H9 (cell line): ENCODE data around the gene CXCL12. TPM values are rescaled to one million over a fixed set of nuclear protein-coding genes. Genes with fewer than 3 reads are reported as not detected.

Source experiments
- DNase-seq: peaks from one replicate; pipeline ENCODE4 v3.0.0-alpha.2; 2017
- H2AFZ ChIP-seq: one replicate; pipeline ENCODE4 v1.6.1; 2013; ENCODE audit warnings: mild to moderate bottlenecking, low read length, control low read depth, moderate library complexity
- H2AK5ac ChIP-seq: 2 replicates; pipeline ENCODE4 v1.6.1; 2013; ENCODE audit warnings: low read length, control low read depth, mixed read lengths; ENCODE audit not compliant: insufficient read length
- H2BK120ac ChIP-seq: one replicate; pipeline ENCODE4 v1.6.1; 2013; ENCODE audit warnings: low read depth, mild to moderate bottlenecking, low read length, control low read depth, inconsistent platforms; ENCODE audit not compliant: poor library complexity, severe bottlenecking
- H2BK12ac ChIP-seq: 2 replicates; pipeline ENCODE4 v1.6.1; 2013; ENCODE audit warnings: low read length, control low read depth, mixed read lengths, low read depth; ENCODE audit not compliant: insufficient read length
- H2BK15ac ChIP-seq: 2 replicates; pipeline ENCODE4 v1.6.1; 2013; ENCODE audit warnings: low read depth, low read length, control low read depth
- H2BK20ac ChIP-seq: one replicate; pipeline ENCODE4 v1.6.1; 2013; ENCODE audit warnings: low read depth, mild to moderate bottlenecking, low read length, control low read depth, inconsistent platforms; ENCODE audit not compliant: poor library complexity, severe bottlenecking
- H2BK5ac ChIP-seq: 2 replicates; pipeline ENCODE4 v1.6.1; 2013; ENCODE audit warnings: low read length, control low read depth, mixed read lengths; ENCODE audit not compliant: insufficient read length
- H3K14ac ChIP-seq: 2 replicates; pipeline ENCODE4 v1.6.1; 2013; ENCODE audit warnings: low read length, control low read depth; ENCODE audit not compliant: insufficient read depth
- H3K18ac ChIP-seq: 2 replicates; pipeline ENCODE4 v1.6.1; 2013; ENCODE audit warnings: low read depth, mild to moderate bottlenecking, mixed read lengths, low read length, control low read depth; ENCODE audit not compliant: insufficient read length
- H3K23ac ChIP-seq: 2 replicates; pipeline ENCODE4 v1.6.1; 2013; ENCODE audit warnings: low read length, control low read depth, mixed read lengths, low read depth; ENCODE audit not compliant: insufficient read length
- H3K23me2 ChIP-seq: 2 replicates; pipeline ENCODE4 v1.6.1; 2013; ENCODE audit warnings: low read depth, mild to moderate bottlenecking, mixed read lengths, low read length, control low read depth; ENCODE audit not compliant: insufficient read length, poor library complexity, severe bottlenecking
- H3K27ac ChIP-seq: 2 replicates; pipeline ENCODE4 v1.5.1; 2013; ENCODE audit warnings: low read length, control low read depth, mixed read lengths, low read depth; ENCODE audit not compliant: insufficient read length
- H3K27me3 ChIP-seq: 2 replicates; pipeline ENCODE4 v1.6.1; 2013; ENCODE audit warnings: low read length, control low read depth, inconsistent platforms; ENCODE audit not compliant: insufficient read depth
- H3K4ac ChIP-seq: 2 replicates; pipeline ENCODE4 v1.6.1; 2013; ENCODE audit warnings: low read depth, mild to moderate bottlenecking, control low read depth, inconsistent platforms, low read length, moderate library complexity
- H3K4me1 ChIP-seq: 2 replicates; pipeline ENCODE4 v1.6.1; 2013; ENCODE audit warnings: low read length, control low read depth, inconsistent platforms; ENCODE audit not compliant: insufficient read depth
- H3K4me2 ChIP-seq: 2 replicates; pipeline ENCODE4 v1.6.1; 2013; ENCODE audit warnings: low read length, control low read depth, mixed read lengths; ENCODE audit not compliant: insufficient read length, insufficient read depth
- H3K56ac ChIP-seq: 2 replicates; pipeline ENCODE4 v1.6.1; 2013; ENCODE audit warnings: low read depth, mild to moderate bottlenecking, mixed read lengths, low read length, control low read depth; ENCODE audit not compliant: insufficient read length
- H3K79me1 ChIP-seq: 2 replicates; pipeline ENCODE4 v1.6.1; 2013; ENCODE audit warnings: low read depth, mild to moderate bottlenecking, moderate library complexity, low read length, control low read depth, inconsistent platforms; ENCODE audit not compliant: insufficient read depth, poor library complexity, severe bottlenecking
- H3K79me2 ChIP-seq: 2 replicates; pipeline ENCODE4 v1.6.1; 2013; ENCODE audit warnings: low read length, control low read depth, inconsistent platforms; ENCODE audit not compliant: insufficient read depth
- H3K9ac ChIP-seq: 2 replicates; pipeline ENCODE4 v1.6.1; 2013; ENCODE audit warnings: low read length, control low read depth, mixed read lengths; ENCODE audit not compliant: insufficient read length; ENCODE audit errors: extremely low read depth
- H3K9me3 ChIP-seq: one replicate; pipeline ENCODE4 v1.6.1; 2013; ENCODE audit warnings: low read depth, low read length, inconsistent platforms; ENCODE audit not compliant: control insufficient read depth
- H3T11ph ChIP-seq: one replicate; pipeline ENCODE4 v1.6.1; 2013; ENCODE audit warnings: mild to moderate bottlenecking, low read length, control low read depth, inconsistent platforms
- H4K20me1 ChIP-seq: one replicate; pipeline ENCODE4 v1.6.1; 2013; ENCODE audit not compliant: control insufficient read depth, insufficient read length, insufficient read depth
- H4K5ac ChIP-seq: 2 replicates; pipeline ENCODE4 v1.6.1; 2013; ENCODE audit warnings: low read depth, mild to moderate bottlenecking, mixed read lengths, low read length, control low read depth; ENCODE audit not compliant: insufficient read length
- H4K8ac ChIP-seq: replicated peaks from 2 replicates; pipeline ENCODE4 v1.6.1; 2013; ENCODE audit warnings: low read length, control low read depth, mixed read lengths, low read depth; ENCODE audit not compliant: insufficient read length
- H4K91ac ChIP-seq: 2 replicates; pipeline ENCODE4 v1.6.1; 2013; ENCODE audit warnings: low read depth, mild to moderate bottlenecking, moderate library complexity, mixed read lengths, low read length, control low read depth; ENCODE audit not compliant: insufficient read length
- H3K27ac Mint-ChIP-seq, 3 experiments: 2 replicates in 2 of 3; 3 replicates in 1 of 3; pipeline ENCODE4 v1.8.0; 2020 to 2021; ENCODE audit warnings: mixed read lengths in 3 of 3, mild to moderate bottlenecking in 1 of 3, moderate library complexity in 1 of 3
- H3K27me3 Mint-ChIP-seq: 2 replicates; pipeline ENCODE4 v1.8.0; 2021; ENCODE audit warnings: low read depth, mild to moderate bottlenecking, moderate library complexity, mixed read lengths
- H3K36me3 Mint-ChIP-seq, 3 experiments: 2 replicates in 2 of 3; 3 replicates in 1 of 3; pipeline ENCODE4 v1.8.0; 2020 to 2021; ENCODE audit warnings: low read depth in 3 of 3, mixed read lengths in 3 of 3; ENCODE audit not compliant: insufficient read depth in 1 of 3
- H3K4me1 Mint-ChIP-seq, 2 experiments: 2 replicates each; pipeline ENCODE4 v1.8.0; 2020; ENCODE audit warnings: mixed read lengths in 2 of 2
- H3K4me3 Mint-ChIP-seq, 2 experiments: 2 replicates in 1 of 2; 3 replicates in 1 of 2; pipeline ENCODE4 v1.8.0; 2020 to 2021; ENCODE audit warnings: mild to moderate bottlenecking in 2 of 2, mixed read lengths in 2 of 2, moderate library complexity in 1 of 2
- H3K9me3 Mint-ChIP-seq, 2 experiments: 2 replicates in 1 of 2; 3 replicates in 1 of 2; pipeline ENCODE4 v1.8.0; 2020; ENCODE audit warnings: mild to moderate bottlenecking in 2 of 2, mixed read lengths in 2 of 2, moderate library complexity in 1 of 2
- CTCF ChIP-seq: fragments of 200-600 bp; sonication (generic); conservative IDR thresholded peaks from 3 replicates; pipeline ENCODE4 v1.8.0; 2021; ENCODE audit warnings: antibody characterized with exemption, mild to moderate bottlenecking
- WGBS: extraction: QIAGEN DNeasy Blood & Tissue Kit; methylation state at CpG from one replicate; pipeline ENCODE4 v1.1.7; 2013; ENCODE audit warnings: missing lambda C conversion rate, low lambda C conversion rate, mixed read lengths; ENCODE audit not compliant: insufficient read length; ENCODE audit errors: extremely low coverage; 5-methylcytosine and 5-hydroxymethylcytosine counted together
- total RNA-seq: library from RNA; stranded (reverse); gene quantifications from 2 replicates; pipeline ENCODE4 v1.2.1, GENCODE V29; 2021

CXCL12 gene
- total RNA-seq, 1 experiment from 2014 or later, result 28.3 TPM

GRCh38 chr10:44334091-44334490 lies 50.8 kb downstream of the CXCL12 start:
- no peaks in the 10 kb centered on the region for H3K4me1 ChIP-seq
- no peak for TF ChIP-seq CTCF
- no peak overlapping the region for H2AK5ac ChIP-seq
- H2BK20ac ChIP-seq, result no peak overlapping the region
- Mint-ChIP-seq H3K36me3 (no peaks in the 10 kb centered on the region; a peak in 1 of 7 replicates), H3K9me3 (no peaks in the 10 kb centered on the region), H3K27ac (peak overlapping the region in 1 of 3 experiments; percentile 52; a peak in 1 of 7 replicates), H3K4me1 (peaks cover 6 to 8% of the 10 kb centered on the region in 2 experiments), H3K4me3 (no peak overlapping the region), H3K27me3 (0 out of 2 replicates have a peak, but pooled peaks cover 4% of the 10 kb centered on the region)
- no peak overlapping the region for H2BK5ac ChIP-seq
- H2BK12ac ChIP-seq, result no peak overlapping the region
- no peaks in the 10 kb centered on the region for H3K79me1 ChIP-seq
- no peak overlapping the region for H3K18ac ChIP-seq
- H2BK15ac ChIP-seq, result no peak overlapping the region
- no peak overlapping the region for H3K9ac ChIP-seq
- no peak overlapping the region for H2BK120ac ChIP-seq
- no peak overlapping the region for H3K4me2 ChIP-seq
- H4K5ac ChIP-seq, result no peak overlapping the region
- no peak overlapping the region for H3K23ac ChIP-seq
- H3K56ac ChIP-seq, result no peak overlapping the region
- no peak overlapping the region for H4K8ac ChIP-seq
- no peak overlapping the region for H3T11ph ChIP-seq
- peak overlapping the region; percentile 17; the same call in 1 of the 2 replicates for H3K14ac ChIP-seq
- no peaks in the 10 kb centered on the region for H3K27me3 ChIP-seq
- H3K27ac ChIP-seq, result no peak overlapping the region
- no peaks in the 10 kb centered on the region for H3K79me2 ChIP-seq
- no peaks in the 10 kb centered on the region for H3K9me3 ChIP-seq
- H3K23me2 ChIP-seq, result no peaks in the 10 kb centered on the region
- H4K20me1 ChIP-seq, result no peaks in the 10 kb centered on the region
- no peak overlapping the region for H3K4ac ChIP-seq
- no peak overlapping the region for H4K91ac ChIP-seq
- no peak overlapping the region for H2AFZ ChIP-seq
- no CpG with 5 or more reads among the region's 6 CpGs for WGBS
- no peak for DNase-seq
